Mesendoderm (in vitro differentiated cells): Measurements from ENCODE around the gene MYO9B.

ENCODE experiments used
- DNase-seq: peaks from one replicate; pipeline ENCODE4 v3.0.0; 2013
- H2AK5ac ChIP-seq: 2 replicates; pipeline ENCODE4 v1.6.1; 2013; ENCODE audit warnings: low read length, inconsistent platforms
- H2BK120ac ChIP-seq: 2 replicates; pipeline ENCODE4 v1.6.1; 2013; ENCODE audit warnings: low read depth, mild to moderate bottlenecking, low read length, moderate library complexity, mixed read lengths
- H2BK15ac ChIP-seq: replicated peaks from 2 replicates; pipeline ENCODE4 v1.6.1; 2013; ENCODE audit warnings: low read depth, mild to moderate bottlenecking, moderate library complexity
- H2BK5ac ChIP-seq: 2 replicates; pipeline ENCODE4 v1.6.1; 2013; ENCODE audit warnings: low read length, inconsistent platforms
- H3K18ac ChIP-seq: 2 replicates; pipeline ENCODE4 v1.6.1; 2013; ENCODE audit warnings: mild to moderate bottlenecking, low read length, mixed read lengths
- H3K23ac ChIP-seq: one replicate; pipeline ENCODE4 v1.6.1; 2013; ENCODE audit warnings: low read length
- H3K27ac ChIP-seq: 2 replicates; pipeline ENCODE4 v1.5.1; 2013; ENCODE audit warnings: low read depth, mild to moderate bottlenecking, inconsistent platforms, low read length, moderate library complexity
- H3K27me3 ChIP-seq: 2 replicates; pipeline ENCODE4 v1.6.1; 2013; ENCODE audit warnings: low read length, control low read depth, mild to moderate bottlenecking, inconsistent platforms; ENCODE audit not compliant: insufficient read depth, poor library complexity
- H3K36me3 ChIP-seq: 2 replicates; pipeline ENCODE4 v1.6.1; 2013; ENCODE audit warnings: low read length, inconsistent platforms; ENCODE audit not compliant: control insufficient read depth, insufficient read depth
- H3K4ac ChIP-seq: one replicate; pipeline ENCODE4 v1.6.1; 2013; ENCODE audit warnings: low read depth, mild to moderate bottlenecking, low read length, moderate library complexity
- H3K4me1 ChIP-seq: 2 replicates; pipeline ENCODE4 v1.6.1; 2013; ENCODE audit warnings: low read depth, low read length, inconsistent platforms; ENCODE audit not compliant: control insufficient read depth
- H3K4me2 ChIP-seq: 2 replicates; pipeline ENCODE4 v1.6.1; 2013; ENCODE audit warnings: low read length
- H3K4me3 ChIP-seq: 2 replicates; pipeline ENCODE4 v1.5.1; 2013; ENCODE audit warnings: mild to moderate bottlenecking, low read length
- H3K56ac ChIP-seq: one replicate; pipeline ENCODE4 v1.6.1; 2013; ENCODE audit warnings: low read length
- H3K79me1 ChIP-seq: 2 replicates; pipeline ENCODE4 v1.6.1; 2013; ENCODE audit warnings: low read length, inconsistent platforms
- H3K79me2 ChIP-seq: 2 replicates; pipeline ENCODE4 v1.6.1; 2013; ENCODE audit warnings: mild to moderate bottlenecking, low read length; ENCODE audit not compliant: control insufficient read depth, insufficient read depth
- H3K9ac ChIP-seq: 2 replicates; pipeline ENCODE4 v1.6.1; 2013; ENCODE audit warnings: low read length, inconsistent platforms
- H4K5ac ChIP-seq: one replicate; pipeline ENCODE4 v1.6.1; 2013; ENCODE audit warnings: low read length
- H4K8ac ChIP-seq: one replicate; pipeline ENCODE4 v1.6.1; 2013; ENCODE audit warnings: low read depth, mild to moderate bottlenecking, control low read depth, low read length, moderate library complexity
- WGBS: extraction: QIAGEN DNeasy Blood & Tissue Kit; methylation state at CpG from one replicate; pipeline ENCODE4 v1.1.7; 2013; ENCODE audit warnings: low lambda C conversion rate, missing lambda C conversion rate; ENCODE audit not compliant: insufficient coverage; ENCODE audit errors: extremely low coverage; 5-methylcytosine and 5-hydroxymethylcytosine counted together

Gene MYO9B

DNA sequence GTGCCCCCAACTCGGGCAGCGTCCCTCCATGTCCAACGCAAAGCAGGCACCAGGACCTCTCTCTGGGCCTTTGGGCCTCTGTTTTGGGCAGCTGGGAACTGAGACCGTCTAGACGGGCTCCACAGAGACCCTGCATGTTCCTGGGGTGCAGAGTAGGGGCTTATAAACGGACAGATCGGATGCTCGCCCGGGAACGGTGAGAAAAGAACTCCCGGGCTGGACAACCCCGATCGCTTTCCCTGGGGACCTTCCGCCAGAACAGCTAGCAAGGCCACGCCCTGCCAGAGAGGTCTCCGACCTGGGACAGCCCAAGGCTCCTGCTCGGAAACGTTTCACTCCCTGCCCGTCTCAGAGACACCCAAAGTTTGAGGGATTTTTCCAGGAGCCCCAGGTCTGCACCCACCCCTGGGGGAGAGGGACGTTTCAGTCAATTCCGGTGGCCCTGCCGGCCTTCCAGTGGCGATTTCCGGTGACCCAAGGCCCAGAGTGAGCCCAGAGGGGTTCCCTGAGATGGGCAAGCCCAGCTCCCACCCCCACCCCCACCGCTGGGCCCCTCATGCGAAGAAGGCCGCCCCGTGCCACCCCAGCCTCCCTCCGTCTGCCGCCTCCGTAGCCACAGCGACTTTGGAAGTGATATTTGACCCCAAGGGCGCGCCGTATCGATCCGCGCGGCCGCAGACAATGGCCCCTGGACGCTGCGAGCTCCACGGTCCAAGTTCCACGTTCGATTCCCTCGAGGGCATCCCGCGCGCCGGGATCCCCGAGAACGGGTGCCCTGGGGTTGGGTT, 168.4 kb downstream of the MYO9B start:
- DNase-seq, result peak; percentile 79
- Histone ChIP-seq H2BK15ac (no peak overlapping the region), H3K4me3 (peak overlapping the region; percentile 92), H3K9ac (peak overlapping the region; percentile 88), H4K5ac (no peak overlapping the region), H3K56ac (peak overlapping the region; percentile 97), H4K8ac (no peak overlapping the region), H3K4ac (peak overlapping the region; percentile 97), H3K23ac (peak overlapping the region; percentile 75), H2BK5ac (no peak overlapping the region), H3K27ac (peak overlapping the region; percentile 89), H2AK5ac (no peak overlapping the region), H3K27me3 (no peaks in the 10 kb centered on the region), H2BK120ac (peak overlapping the region; percentile 31), H3K79me1 (peaks cover 10% of the 10 kb centered on the region), H3K4me1 (peaks cover 11% of the 10 kb centered on the region), H3K79me2 (peaks cover 42% of the 10 kb centered on the region), H3K18ac (peak overlapping the region; percentile 96), H3K36me3 (peaks cover 2% of the 10 kb centered on the region), H3K4me2 (peak overlapping the region; percentile 76)
- no CpG with 5 or more reads among the region's 52 CpGs for WGBS

DNA sequence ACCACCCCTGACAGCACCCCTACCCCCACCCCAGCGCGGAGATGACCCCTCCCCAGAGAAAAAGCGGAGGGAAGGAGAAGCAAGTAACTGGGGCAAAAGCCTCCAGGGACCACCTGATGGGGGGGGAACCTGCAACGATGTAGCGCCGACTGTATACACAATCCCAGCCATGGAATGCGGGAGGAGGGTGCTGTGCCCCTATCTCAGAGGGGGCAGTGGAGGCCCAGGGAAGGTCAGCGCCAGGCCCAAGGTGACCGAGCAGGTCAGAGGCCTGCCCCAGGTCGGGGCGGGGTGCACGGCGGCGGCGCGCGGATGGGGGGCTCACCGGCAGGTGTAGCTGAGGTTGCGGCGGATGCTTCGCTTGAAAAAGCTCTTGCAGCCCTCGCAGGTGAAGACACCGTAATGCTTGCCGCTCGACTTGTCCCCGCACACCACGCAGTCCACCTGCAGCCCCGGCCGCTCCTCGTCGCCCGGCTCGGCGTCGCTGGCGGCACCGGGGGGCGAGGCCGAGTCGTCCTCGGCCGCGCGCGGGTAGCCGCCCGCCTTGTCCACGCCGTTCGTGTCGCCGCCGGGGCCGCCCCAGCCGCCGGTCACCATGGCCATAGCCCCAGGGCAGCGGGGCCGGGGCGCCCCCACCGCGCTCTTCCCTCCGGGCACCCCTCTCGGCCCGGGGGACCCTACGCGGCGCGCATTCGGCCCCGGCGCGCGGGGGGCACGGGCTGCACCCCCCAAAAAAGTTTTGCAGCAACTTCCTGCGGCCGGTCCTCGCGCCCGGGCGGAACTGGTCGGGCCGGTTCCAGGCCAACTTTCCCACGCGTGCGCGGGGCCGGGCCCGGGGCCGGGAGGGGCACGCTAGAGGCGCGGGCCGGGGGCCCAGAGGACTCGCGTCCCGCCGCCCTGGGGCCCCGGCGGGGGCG, 169.3 kb downstream of the MYO9B start:
- H2BK5ac ChIP-seq, result no peak overlapping the region
- H3K79me1 ChIP-seq, result peaks cover 10% of the 10 kb centered on the region
- peaks cover 11% of the 10 kb centered on the region for H3K4me1 ChIP-seq
- peak overlapping the region; percentile 97 for H3K4ac ChIP-seq
- peak overlapping the region; percentile 97 for H3K56ac ChIP-seq
- DNase-seq, result no peak
- H3K27me3 ChIP-seq, result no peaks in the 10 kb centered on the region
- no peak overlapping the region for H4K5ac ChIP-seq
- peak overlapping the region; percentile 89 for H3K27ac ChIP-seq
- H3K23ac ChIP-seq, result peak overlapping the region; percentile 75
- peak overlapping the region; percentile 92 for H3K4me3 ChIP-seq
- H3K36me3 ChIP-seq, result peaks cover 2% of the 10 kb centered on the region
- H3K18ac ChIP-seq, result peak overlapping the region; percentile 96
- H2AK5ac ChIP-seq, result no peak overlapping the region
- WGBS, result no CpG with 5 or more reads among the region's 100 CpGs
- H2BK120ac ChIP-seq, result peak overlapping the region; percentile 6
- peaks cover 42% of the 10 kb centered on the region for H3K79me2 ChIP-seq
- H3K4me2 ChIP-seq, result peak overlapping the region; percentile 61
- peak overlapping the region; percentile 43 for H4K8ac ChIP-seq
- H3K9ac ChIP-seq, result peak overlapping the region; percentile 88
- no peak overlapping the region for H2BK15ac ChIP-seq

DNA sequence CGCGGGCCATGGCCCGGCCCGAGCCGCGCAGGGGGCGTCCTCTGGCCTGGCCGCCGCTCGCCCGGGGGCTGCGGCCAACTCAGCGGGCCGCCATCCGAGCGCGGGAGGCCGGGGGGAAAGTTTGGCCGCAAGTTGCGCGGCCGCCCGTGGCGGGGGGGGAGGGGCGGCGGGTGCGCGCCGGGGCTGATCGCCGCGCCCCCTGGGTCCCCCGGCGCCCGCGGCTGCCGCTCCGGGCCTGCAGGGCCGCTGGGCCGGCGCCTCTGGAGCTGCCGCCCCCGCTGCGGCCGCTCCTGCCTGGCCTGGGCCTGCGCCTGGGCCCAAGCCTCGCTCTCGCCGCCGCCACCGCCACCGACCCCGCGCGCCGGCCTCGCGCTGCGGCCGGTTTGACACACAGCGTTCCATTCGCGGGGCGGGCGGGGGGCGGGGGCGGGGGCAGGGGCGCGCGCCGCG, 170.0 kb downstream of the MYO9B start, which contains the start of gene NR2F6:
Gene NR2F6 (minus strand): TSS at position 385 of the 450 bp plus-strand sequence. CDS start 699 bp downstream, outside the sequence.
- Histone ChIP-seq H3K36me3 (peaks cover 2% of the 10 kb centered on the region), H4K8ac (peak within 1 kb of the TSS; percentile 43), H2BK15ac (no peak within 1 kb of the TSS), H3K4ac (peak within 1 kb of the TSS; percentile 97), H3K4me3 (peak within 1 kb of the TSS; percentile 92), H3K9ac (peak within 1 kb of the TSS; percentile 88), H3K79me1 (peaks cover 10% of the 10 kb centered on the region), H3K27me3 (no peaks in the 10 kb centered on the region), H3K27ac (peak within 1 kb of the TSS; percentile 91), H3K4me2 (peak within 1 kb of the TSS; percentile 84), H3K56ac (peak within 1 kb of the TSS; percentile 97), H3K4me1 (peaks cover 11% of the 10 kb centered on the region), H2BK120ac (peak within 1 kb of the TSS; percentile 48), H3K18ac (peak within 1 kb of the TSS; percentile 96), H3K79me2 (peaks cover 42% of the 10 kb centered on the region), H4K5ac (no peak within 1 kb of the TSS), H3K23ac (peak within 1 kb of the TSS; percentile 80), H2BK5ac (peak within 1 kb of the TSS; percentile 93), H2AK5ac (no peak within 1 kb of the TSS)
- WGBS, result no CpG with 5 or more reads among the region's 72 CpGs
- DNase-seq, result no peak

DNA sequence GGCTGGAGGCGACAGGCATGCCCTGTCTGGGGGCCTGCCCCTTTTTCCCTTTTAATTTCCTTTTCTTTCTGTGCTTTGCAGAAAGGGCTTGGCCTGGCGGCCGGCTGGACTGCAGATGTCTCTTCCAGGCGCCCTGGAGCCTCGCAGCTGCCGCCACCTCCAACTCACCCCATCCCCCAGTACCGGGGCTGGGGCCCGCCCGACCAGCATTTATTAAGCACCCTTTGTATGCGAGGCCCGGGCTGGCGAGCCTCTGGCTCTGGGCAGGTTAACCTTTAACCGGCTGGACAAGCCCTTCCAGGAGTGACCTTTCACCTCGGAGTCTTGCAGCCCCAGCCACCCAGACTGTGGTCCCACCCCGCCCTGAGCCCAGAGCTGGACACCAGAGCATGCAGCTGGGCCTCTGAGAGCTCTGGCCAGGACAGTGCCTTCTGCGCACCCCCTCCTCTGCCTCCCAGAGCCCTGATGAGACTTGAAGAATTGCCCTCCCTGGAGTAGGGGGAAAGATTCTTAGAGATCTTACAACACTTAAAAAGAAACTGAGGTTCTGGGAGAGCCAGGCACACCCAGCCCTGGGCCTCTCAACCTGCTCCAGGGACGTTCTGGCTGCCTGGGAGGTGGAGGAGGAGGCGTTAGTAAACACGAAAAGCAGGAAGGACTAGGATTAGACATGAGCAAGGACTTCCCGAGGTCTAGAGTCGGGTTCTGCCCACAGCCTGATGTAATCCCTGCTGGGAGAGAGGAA, 171.3 kb downstream of the MYO9B start:
- no peak overlapping the region for H3K4me3 ChIP-seq
- H3K9ac ChIP-seq, result peak overlapping the region; percentile 82
- peak overlapping the region; percentile 84 for H3K4me2 ChIP-seq
- peak overlapping the region; percentile 80 for H3K23ac ChIP-seq
- H3K4me1 ChIP-seq, result peaks cover 11% of the 10 kb centered on the region
- H3K18ac ChIP-seq, result peak overlapping the region; percentile 43
- peak overlapping the region; percentile 91 for H3K27ac ChIP-seq
- H3K36me3 ChIP-seq, result no peaks in the 10 kb centered on the region
- peak overlapping the region; percentile 29 for H2BK120ac ChIP-seq
- no peak for DNase-seq
- H4K8ac ChIP-seq, result peak overlapping the region; percentile 28
- no peak overlapping the region for H2BK15ac ChIP-seq
- peak overlapping the region; percentile 93 for H2BK5ac ChIP-seq
- H2AK5ac ChIP-seq, result peak overlapping the region; percentile 77
- H3K79me2 ChIP-seq, result peaks cover 31% of the 10 kb centered on the region
- no CpG with 5 or more reads among the region's 21 CpGs for WGBS
- H3K27me3 ChIP-seq, result no peaks in the 10 kb centered on the region
- H3K79me1 ChIP-seq, result peaks cover 3% of the 10 kb centered on the region
- no peak overlapping the region for H4K5ac ChIP-seq
- H3K4ac ChIP-seq, result peak overlapping the region; percentile 75
- H3K56ac ChIP-seq, result peak overlapping the region; percentile 94
